Measurements from ENCODE around the gene ADCY2.

Gene ADCY2

GRCh38 chr5:7668161-7668560 is 272.2 kb downstream of the ADCY2 start:
- no peak for DNase-seq (ENCODE audit: low read depth in 2 of 2)
- no peak for TF ChIP-seq CTCF (IDR thresholded peaks at IDR 0.05; ENCODE audit: low read depth, low read length)
- no peak overlapping the region for H3K4me3 ChIP-seq (replicated peaks in 1 of 2; ENCODE audit: low read depth in 2 of 2, low read length in 2 of 2)

DNA sequence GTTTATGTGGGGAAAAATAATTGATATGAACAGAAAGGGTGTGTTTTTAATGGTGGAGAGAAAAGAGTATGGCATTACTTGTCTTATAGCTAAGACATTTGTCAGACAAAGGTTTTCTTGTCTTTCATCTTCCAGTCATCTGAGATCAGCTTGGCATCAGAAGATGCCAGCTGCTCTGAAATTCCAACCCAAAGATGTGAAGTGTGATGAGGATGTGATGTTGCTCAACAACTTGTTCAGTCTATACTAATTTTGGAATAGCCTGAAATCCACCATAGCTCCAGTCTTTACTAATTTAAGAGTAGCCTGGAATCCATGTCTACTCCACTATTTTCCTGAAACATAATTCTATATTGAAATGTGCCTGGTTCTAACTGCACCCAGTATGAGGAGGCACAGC is 272.7 kb downstream of the ADCY2 start:
- H3K4me3 ChIP-seq (replicated peaks in 1 of 2; ENCODE audit: low read depth in 2 of 2, low read length in 2 of 2) = no peak overlapping the region
- TF ChIP-seq CTCF (IDR thresholded peaks at IDR 0.05; ENCODE audit: low read depth, low read length) = no peak
- DNase-seq (ENCODE audit: low read depth in 2 of 2) = no peak

GRCh38 chr5:7671381-7671993 is 275.5 kb downstream of the ADCY2 start:
- no peak overlapping the region for H3K4me3 ChIP-seq (replicated peaks in 1 of 2; ENCODE audit: low read depth in 2 of 2, low read length in 2 of 2)
- no peak for DNase-seq (ENCODE audit: low read depth in 2 of 2)
- no peak for TF ChIP-seq CTCF (IDR thresholded peaks at IDR 0.05; ENCODE audit: low read depth, low read length)

GRCh38 chr5:7673658-7674057 is 277.7 kb downstream of the ADCY2 start:
- no peak overlapping the region for H3K4me3 ChIP-seq (replicated peaks in 1 of 2; ENCODE audit: low read depth in 2 of 2, low read length in 2 of 2)
- no peak for DNase-seq (ENCODE audit: low read depth in 2 of 2)
- no peak for TF ChIP-seq CTCF (IDR thresholded peaks at IDR 0.05; ENCODE audit: low read depth, low read length)

DNA sequence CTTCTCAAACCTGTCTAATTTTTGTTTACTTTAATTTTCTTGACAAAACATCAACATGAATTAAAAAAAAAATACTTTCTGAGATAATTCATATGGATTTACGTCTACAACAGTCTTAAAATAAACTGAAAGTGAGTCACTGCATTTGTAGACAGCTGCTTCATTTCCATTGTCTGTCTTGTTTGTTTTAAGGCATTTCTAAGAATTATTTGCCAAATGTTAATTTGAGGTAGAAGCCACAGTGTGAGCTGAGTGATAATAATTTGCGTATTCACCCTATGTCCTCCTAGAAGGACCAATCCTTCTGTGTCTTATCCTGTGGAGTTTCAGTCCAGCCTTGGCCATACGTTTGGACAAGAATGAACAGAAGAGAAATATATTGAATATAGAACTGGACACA is 280.5 kb downstream of the ADCY2 start:
- no peak overlapping the region for H3K4me3 ChIP-seq (replicated peaks in 1 of 2; ENCODE audit: low read depth in 2 of 2, low read length in 2 of 2)
- no peak for TF ChIP-seq CTCF (IDR thresholded peaks at IDR 0.05; ENCODE audit: low read depth, low read length)
- no peak for DNase-seq (ENCODE audit: low read depth in 2 of 2)

GRCh38 chr5:7678030-7678429 is 282.1 kb downstream of the ADCY2 start:
- DNase-seq (ENCODE audit: low read depth in 2 of 2) = no peak
- no peak for TF ChIP-seq CTCF (IDR thresholded peaks at IDR 0.05; ENCODE audit: low read depth, low read length)

DNA sequence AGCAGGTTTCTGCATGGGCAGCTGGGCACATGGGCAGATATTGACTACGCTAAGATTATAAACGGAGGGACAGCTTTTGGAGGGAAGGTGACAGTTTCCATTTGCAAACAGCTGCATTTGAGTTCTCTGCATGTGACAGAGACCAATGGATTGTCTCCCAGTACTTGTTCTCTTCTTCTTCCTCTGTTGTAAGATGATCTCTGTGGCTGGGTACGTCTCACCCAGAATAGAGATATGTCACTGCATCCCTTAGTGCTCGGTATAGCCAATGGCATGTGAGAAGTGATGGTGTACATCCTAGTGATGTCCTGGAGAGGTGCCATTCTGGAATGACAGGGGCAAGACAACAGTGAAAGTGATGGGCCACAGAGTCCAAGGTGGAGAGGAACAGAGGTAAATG is 283.7 kb downstream of the ADCY2 start:
- H3K4me3 ChIP-seq (replicated peaks in 1 of 2; ENCODE audit: low read depth in 2 of 2, low read length in 2 of 2) = no peak overlapping the region
- no peak for TF ChIP-seq CTCF (IDR thresholded peaks at IDR 0.05; ENCODE audit: low read depth, low read length)
- DNase-seq (ENCODE audit: low read depth in 2 of 2) = no peak

More at GRCh38 chr5:7678030-7678429, 282.1 kb downstream of the ADCY2 start:
- no peak overlapping the region for H3K4me3 ChIP-seq (replicated peaks in 1 of 2; ENCODE audit: low read depth in 2 of 2, low read length in 2 of 2)

Data from cardiac fibroblast (primary cell).